Neural crest cell (in vitro differentiated cells): ENCODE results near the gene DIS3L. TPM values are rescaled to one million over a fixed set of nuclear protein-coding genes. Genes with fewer than 3 reads are reported as not detected.
"Not testable (repeated sequence)": the region's sequence is repeated elsewhere in the genome, so short reads cannot be mapped to it uniquely, and the experiment has no call there.

Experiments
- DNase-seq: peaks from one replicate; pipeline ENCODE4 v3.0.0; 2021; ENCODE audit warnings: low read depth, mixed read lengths, low spot score
- H3K27ac Mint-ChIP-seq: one replicate; pipeline ENCODE4 v1.8.0; 2021; ENCODE audit warnings: mild to moderate bottlenecking, mixed read lengths; ENCODE audit not compliant: unreplicated experiment
- H3K27me3 Mint-ChIP-seq: 2 replicates; pipeline ENCODE4 v1.8.0; 2021; ENCODE audit warnings: low read depth, mild to moderate bottlenecking, mixed read lengths
- H3K36me3 Mint-ChIP-seq: 2 replicates; pipeline ENCODE4 v1.8.0; 2021; ENCODE audit warnings: low read depth, mild to moderate bottlenecking, mixed read lengths
- H3K4me1 Mint-ChIP-seq: 2 replicates; pipeline ENCODE4 v1.8.0; 2021; ENCODE audit warnings: mixed read lengths
- H3K4me3 Mint-ChIP-seq: one replicate; pipeline ENCODE4 v1.8.0; 2021; ENCODE audit warnings: mild to moderate bottlenecking, mixed read lengths
- H3K9me3 Mint-ChIP-seq: 2 replicates; pipeline ENCODE4 v1.8.0; 2021; ENCODE audit warnings: mixed read lengths
- CTCF ChIP-seq: fragments of 200-600 bp; sonication (generic); conservative IDR thresholded peaks from 2 replicates; pipeline ENCODE4 v1.5.0; 2021; ENCODE audit warnings: antibody characterized with exemption, mild to moderate bottlenecking
- total RNA-seq: library from RNA; stranded (reverse); gene quantifications from 2 replicates; pipeline ENCODE4 v1.2.1, GENCODE V29; 2021

Gene DIS3L
- total RNA-seq, 1 donor from 2014 or later, result 56.3 TPM

GRCh38 chr15:66362776-66363175 is 69.4 kb downstream of the DIS3L start:
- Mint-ChIP-seq H3K27me3 (no peaks in the 10 kb centered on the region), H3K36me3 (no peaks in the 10 kb centered on the region), H3K4me3 (no peak overlapping the region), H3K4me1 (no peaks in the 10 kb centered on the region), H3K9me3 (no peaks in the 10 kb centered on the region), H3K27ac (no peak overlapping the region)
- TF ChIP-seq CTCF, result no peak
- no peak for DNase-seq

- no peaks in the 10 kb centered on the region for H3K27me3 Mint-ChIP-seq
- peaks cover 5% of the 10 kb centered on the region for H3K4me1 Mint-ChIP-seq
- no peak overlapping the region for H3K27ac Mint-ChIP-seq
- no peak overlapping the region for H3K4me3 Mint-ChIP-seq
- H3K9me3 Mint-ChIP-seq, result no peaks in the 10 kb centered on the region
- TF ChIP-seq CTCF, result no peak
- DNase-seq, result no peak
- H3K36me3 Mint-ChIP-seq, result no peaks in the 10 kb centered on the region
Measured at GRCh38 chr15:66364944-66365528, 71.7 kb downstream of the DIS3L start.

- Mint-ChIP-seq H3K4me3 (no peak overlapping the region), H3K9me3 (peaks cover 2% of the 10 kb centered on the region), H3K27me3 (no peaks in the 10 kb centered on the region), H3K27ac (peak overlapping the region; percentile 94), H3K36me3 (no peaks in the 10 kb centered on the region), H3K4me1 (peaks cover 8% of the 10 kb centered on the region)
- DNase-seq, result no peak
- TF ChIP-seq CTCF, result no peak
Measured at GRCh38 chr15:66369773-66370651, 76.6 kb downstream of the DIS3L start.

- TF ChIP-seq CTCF, result no peak
- Mint-ChIP-seq H3K4me3 (no peak overlapping the region), H3K27ac (no peak overlapping the region), H3K9me3 (peaks cover 2% of the 10 kb centered on the region), H3K36me3 (no peaks in the 10 kb centered on the region), H3K4me1 (peaks cover 8% of the 10 kb centered on the region), H3K27me3 (no peaks in the 10 kb centered on the region)
- no peak for DNase-seq
Measured at GRCh38 chr15:66374179-66374578, 80.8 kb downstream of the DIS3L start.

GRCh38 chr15:66378814-66379430 is 85.6 kb downstream of the DIS3L start:
- no peak for TF ChIP-seq CTCF
- H3K27ac Mint-ChIP-seq, result no peak overlapping the region
- DNase-seq, result no peak
- H3K9me3 Mint-ChIP-seq, result peaks cover 2% of the 10 kb centered on the region
- no peaks in the 10 kb centered on the region for H3K36me3 Mint-ChIP-seq
- no peaks in the 10 kb centered on the region for H3K4me1 Mint-ChIP-seq
- H3K4me3 Mint-ChIP-seq, result no peak overlapping the region
- H3K27me3 Mint-ChIP-seq, result no peaks in the 10 kb centered on the region

- not testable (repeated sequence) for H3K27me3 Mint-ChIP-seq, DNase-seq, H3K4me1 Mint-ChIP-seq, H3K4me3 Mint-ChIP-seq, H3K36me3 Mint-ChIP-seq, H3K9me3 Mint-ChIP-seq, H3K27ac Mint-ChIP-seq
Measured at GRCh38 chr15:66381376-66381775, 88.0 kb downstream of the DIS3L start.
